Mucosa of descending colon (tissue), 3 donors: ENCODE measurements around the gene ABCC8. TPM values are rescaled to one million over a fixed set of nuclear protein-coding genes. Genes with fewer than 3 reads are reported as not detected.

ENCODE experiments used
- ATAC-seq: fragments of 200-7000 bp; cut with Tn5 transposase; one replicate; pipeline ENCODE4 v1.9.1; 2020; ENCODE audit warnings: mild to moderate bottlenecking, moderate library complexity
- DNase-seq, 3 donors: peaks; one replicate each; pipeline ENCODE4 v3.0.0-alpha.2; 2020
- H3K36me3 ChIP-seq: fragments of 200-600 bp; one replicate; pipeline ENCODE4 v1.8.0; 2021; ENCODE audit warnings: low read depth, mild to moderate bottlenecking
- H3K4me1 ChIP-seq: fragments of 200-600 bp; one replicate; pipeline ENCODE4 v1.8.0; 2021; ENCODE audit warnings: low read depth, mild to moderate bottlenecking
- H3K4me3 ChIP-seq: fragments of 200-600 bp; one replicate; pipeline ENCODE4 v1.8.0; 2021; ENCODE audit warnings: mild to moderate bottlenecking
- H3K9me3 ChIP-seq: fragments of 200-600 bp; one replicate; pipeline ENCODE4 v1.8.0; 2021; ENCODE audit warnings: mild to moderate bottlenecking
- CTCF ChIP-seq: fragments of 200-600 bp; IDR thresholded peaks from one replicate; pipeline ENCODE4 v1.8.0; 2022; ENCODE audit warnings: antibody characterized with exemption, mild to moderate bottlenecking
- intact Hi-C, 2 donors: fragments of 100-400 bp; cut with DNase I in 1 of 2; cut with micrococcal nuclease in 1 of 2; formaldehyde crosslinking; loops; one replicate each; pipeline versions ENCODE4 v1.11.0 to v1.11.1; 2022; cut with DNase I, micrococcal nuclease
- total RNA-seq, 3 donors: library from RNA; stranded (reverse); fragmentation: NEBNext Ultra II Directional in 2 of 3; extraction: Animal tissue kit (Norgen Biotek cat#: 25700) in 2 of 3; gene quantifications; one replicate each; pipeline versions ENCODE4 v1.2.1 to v1.2.4, GENCODE V29; 2021 to 2023
- donor health status: DM: no; HTN: no; CAD: no; lungs with moderate emphysema.
- donor health status: DM: no; HTN: no; CAD: no.
- donor health status: DM: no; HTN: yes; CAD: no.

The ABCC8 gene
- total RNA-seq, 3 donors from 2014 or later = 2.2 to 4.1 (median 3.3) TPM

GRCh38 chr11:17350455-17351171 lies 126.0 kb downstream of the ABCC8 start:
- no peaks in the 10 kb centered on the region for H3K9me3 ChIP-seq
- TF ChIP-seq CTCF = no peak
- ATAC-seq = no peak
- H3K4me3 ChIP-seq = no peak overlapping the region
- intact Hi-C loops = no loop called here
- H3K4me1 ChIP-seq = peaks cover 17% of the 10 kb centered on the region
- DNase-seq = no peak
- H3K36me3 ChIP-seq = no peaks in the 10 kb centered on the region

GRCh38 chr11:17347676-17348075 lies 129.0 kb downstream of the ABCC8 start:
- intact Hi-C loops = no loop called here
- TF ChIP-seq CTCF = no peak
- ATAC-seq (no peak), DNase-seq (no peak)
- no peak overlapping the region for H3K4me3 ChIP-seq
- H3K9me3 ChIP-seq = no peaks in the 10 kb centered on the region
- no peaks in the 10 kb centered on the region for H3K36me3 ChIP-seq
- H3K4me1 ChIP-seq = peaks cover 4% of the 10 kb centered on the region

GRCh38 chr11:17343907-17344306 lies 132.7 kb downstream of the ABCC8 start:
- intact Hi-C loops = no loop called here
- no peaks in the 10 kb centered on the region for H3K36me3 ChIP-seq

GRCh38 chr11:17343257-17343656 lies 133.4 kb downstream of the ABCC8 start:
- TF ChIP-seq CTCF = no peak
- Histone ChIP-seq H3K9me3 (no peaks in the 10 kb centered on the region), H3K36me3 (no peaks in the 10 kb centered on the region), H3K4me1 (no peaks in the 10 kb centered on the region), H3K4me3 (no peak overlapping the region)
- ATAC-seq (no peak), DNase-seq (no peak)
- intact Hi-C loops = no loop called here

More at GRCh38 chr11:17343907-17344306, 132.7 kb downstream of the ABCC8 start:
- Histone ChIP-seq H3K9me3 (no peaks in the 10 kb centered on the region), H3K4me3 (no peak overlapping the region), H3K4me1 (no peaks in the 10 kb centered on the region)
- TF ChIP-seq CTCF = no peak
- DNase-seq (no peak), ATAC-seq (no peak)

Other genes with a start within 250 kb of the ABCC8 start
- gene NUCB2, start 200.1 kb downstream of the ABCC8 start, total RNA-seq = 10 to 100 TPM; 22.4 to 75.4 (median 49.9) TPM
- gene NCR3LG1, start 125.0 kb downstream of the ABCC8 start, total RNA-seq = 10 to 100 TPM in 2 of 3 donors, 1 to 10 TPM in 1; 6.0 to 16.7 (median 10.7) TPM
- 1 to 10 TPM; 1.2 to 3.9 (median 1.6) TPM for gene KCNJ11, start 88.2 kb downstream of the ABCC8 start, total RNA-seq
- gene USH1C, start 67.6 kb upstream of the ABCC8 start, total RNA-seq = 100 to 1,000 TPM in 2 of 3 donors, 10 to 100 TPM in 1; 81.7 to 229 (median 141) TPM
- under 1 TPM in 1 of 3 donors, not detected in 2; 0.06 TPM for gene OTOG, start 70.4 kb upstream of the ABCC8 start, total RNA-seq
- gene MYOD1, start 242.7 kb upstream of the ABCC8 start, total RNA-seq = not detected